Muscle of back (tissue), 13 donors: ENCODE data around the gene MXI1. TPM values are rescaled to one million over a fixed set of nuclear protein-coding genes. Genes with fewer than 3 reads are reported as not detected.

Source experiments
- DNase-seq, 3 donors: peaks; one replicate each; pipeline versions ENCODE4 v3.0.0 to v3.0.0-alpha.2; 2013
- long read RNA-seq, 9 donors: transcript quantifications; one replicate each; lab custom pipeline, GENCODE V29; 2026
- polyA plus RNA-seq, 10 donors: library from polyadenylated mRNA; unstranded; fragments of 120-200 nt; gene quantifications; one replicate each; pipeline ENCODE4 v1.2.1, GENCODE V29; 2013; ENCODE audit not compliant: insufficient read length in 10 of 10

Gene MXI1
- 10 to 100 TPM; 17.8 to 39.3 (median 23.6) TPM for polyA plus RNA-seq
- long read RNA-seq, donor 1, transcript MXI1-201 (6 exons, 2,424 nt): major isoform, 5 of 6 reads
- long read RNA-seq, donor 1, partial matches to known transcripts: 0 of 6 reads
- long read RNA-seq, donor 1, other reads (novel, unspliced or antisense): 0 of 6 reads
- long read RNA-seq, donor 2, transcript MXI1-201 (6 exons, 2,424 nt): major isoform, 6 of 6 reads
- long read RNA-seq, donor 2, partial matches to known transcripts: 0 of 6 reads
- long read RNA-seq, donor 2, other reads (novel, unspliced or antisense): 0 of 6 reads
- long read RNA-seq, donor 3: 0 reads
- long read RNA-seq, donor 4: 0 reads
- long read RNA-seq, donor 5, partial matches to known transcripts: 12 of 17 reads
- long read RNA-seq, donor 5, other reads (novel, unspliced or antisense): 0 of 17 reads
- long read RNA-seq, donor 6, transcript MXI1-201 (6 exons, 2,424 nt): major isoform, 7 of 105 reads
- long read RNA-seq, donor 6, partial matches to known transcripts: 79 of 105 reads
- long read RNA-seq, donor 6, other reads (novel, unspliced or antisense): 15 of 105 reads
- long read RNA-seq, donor 7, partial matches to known transcripts: 0 of 4 reads
- long read RNA-seq, donor 7, other reads (novel, unspliced or antisense): 0 of 4 reads
- long read RNA-seq, donor 8, partial matches to known transcripts: 0 of 4 reads
- long read RNA-seq, donor 8, other reads (novel, unspliced or antisense): 0 of 4 reads
- long read RNA-seq, donor 9, partial matches to known transcripts: 0 of 1 reads
- long read RNA-seq, donor 9, other reads (novel, unspliced or antisense): 0 of 1 reads

- peak; percentile 77 to 92 (median 78) for DNase-seq
These were observed at the start of gene MXI1 for GRCh38 chr10:110207011-110207804. Gene MXI1 (plus strand): TSS chr10:110207605. CDS start chr10:110207809, 204 bp downstream.

- no peak for DNase-seq
These were observed 49.1 kb upstream of the MXI1 start for GRCh38 chr10:110158051-110159005.

- no peak for DNase-seq
These were observed 47.3 kb upstream of the MXI1 start for GRCh38 chr10:110160081-110160480.

- DNase-seq: no peak
These were observed 46.9 kb upstream of the MXI1 start for GRCh38 chr10:110160522-110160921.

- DNase-seq: no peak
These were observed 44.7 kb upstream of the MXI1 start for GRCh38 chr10:110162741-110163145.

- no peak for DNase-seq
These were observed 44.1 kb upstream of the MXI1 start for GRCh38 chr10:110163192-110163773.

- no peak for DNase-seq
These were observed 43.6 kb upstream of the MXI1 start for GRCh38 chr10:110163841-110164240.

- no peak for DNase-seq
These were observed 42.2 kb upstream of the MXI1 start for GRCh38 chr10:110165239-110165638.

- DNase-seq: no peak
These were observed 40.3 kb upstream of the MXI1 start for GRCh38 chr10:110167149-110167548.

- no peak for DNase-seq
These were observed 38.6 kb upstream of the MXI1 start for GRCh38 chr10:110168601-110169481.

GRCh38 chr10:110169586-110169985 lies 37.8 kb upstream of the MXI1 start:
- no peak for DNase-seq

- DNase-seq: peak in 1 of 3 donors; percentile 32
These were observed 37.0 kb upstream of the MXI1 start for GRCh38 chr10:110170142-110170971.

GRCh38 chr10:110171032-110171431 lies 36.4 kb upstream of the MXI1 start:
- DNase-seq: no peak

- DNase-seq: no peak
These were observed 35.2 kb upstream of the MXI1 start for GRCh38 chr10:110172155-110172554.

GRCh38 chr10:110174201-110174600 lies 33.2 kb upstream of the MXI1 start:
- DNase-seq: no peak

GRCh38 chr10:110174816-110175215 lies 32.6 kb upstream of the MXI1 start:
- no peak for DNase-seq

- DNase-seq: no peak
These were observed 32.0 kb upstream of the MXI1 start for GRCh38 chr10:110175406-110175805.
